Body of pancreas (tissue), 4 donors: Measurements from ENCODE around the gene L3MBTL2.

Experiments
- POLR2A ChIP-seq, 3 donors: fragments of 450-650 bp; IDR thresholded peaks; one replicate each; pipeline ENCODE4 v1.6.1; 2016; ENCODE audit warnings: antibody characterized with exemption in 3 of 3, mild to moderate bottlenecking in 2 of 3
- TF ChIP-seq, protein P1 (sequence below), 7 experiments: fragments of 450-650 bp in 4 of 7; fragments of 200-600 bp in 3 of 7; sonication (generic) in 3 of 7; IDR thresholded peaks; one replicate each; pipeline ENCODE4 v1.5.1; 2016 to 2019; ENCODE audit warnings: antibody characterized with exemption in 7 of 7

DNA sequence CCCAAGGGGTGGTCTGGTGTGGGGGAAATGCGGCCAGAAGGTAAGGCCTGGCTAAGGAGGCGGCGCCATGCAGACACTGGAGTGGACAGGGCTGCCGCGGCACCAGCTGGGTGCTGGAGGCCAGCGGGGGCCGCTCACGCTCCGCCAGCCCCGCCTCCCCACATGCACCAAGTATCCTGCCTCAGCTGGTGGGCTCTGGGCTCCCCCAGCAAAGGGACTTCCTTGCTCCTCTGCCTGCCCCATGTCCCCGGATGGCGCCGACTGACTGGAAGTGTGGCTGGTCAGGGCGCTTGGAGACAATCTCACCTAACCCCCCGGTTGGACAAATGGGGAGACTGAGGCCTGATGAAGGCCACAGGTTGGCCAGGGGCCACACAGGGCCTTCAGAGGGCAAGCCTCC is 43.2 kb downstream of the L3MBTL2 start:
- no peak for TF ChIP-seq POLR2A (IDR thresholded peaks at IDR 0.05)
- TF ChIP-seq, protein P1, sequence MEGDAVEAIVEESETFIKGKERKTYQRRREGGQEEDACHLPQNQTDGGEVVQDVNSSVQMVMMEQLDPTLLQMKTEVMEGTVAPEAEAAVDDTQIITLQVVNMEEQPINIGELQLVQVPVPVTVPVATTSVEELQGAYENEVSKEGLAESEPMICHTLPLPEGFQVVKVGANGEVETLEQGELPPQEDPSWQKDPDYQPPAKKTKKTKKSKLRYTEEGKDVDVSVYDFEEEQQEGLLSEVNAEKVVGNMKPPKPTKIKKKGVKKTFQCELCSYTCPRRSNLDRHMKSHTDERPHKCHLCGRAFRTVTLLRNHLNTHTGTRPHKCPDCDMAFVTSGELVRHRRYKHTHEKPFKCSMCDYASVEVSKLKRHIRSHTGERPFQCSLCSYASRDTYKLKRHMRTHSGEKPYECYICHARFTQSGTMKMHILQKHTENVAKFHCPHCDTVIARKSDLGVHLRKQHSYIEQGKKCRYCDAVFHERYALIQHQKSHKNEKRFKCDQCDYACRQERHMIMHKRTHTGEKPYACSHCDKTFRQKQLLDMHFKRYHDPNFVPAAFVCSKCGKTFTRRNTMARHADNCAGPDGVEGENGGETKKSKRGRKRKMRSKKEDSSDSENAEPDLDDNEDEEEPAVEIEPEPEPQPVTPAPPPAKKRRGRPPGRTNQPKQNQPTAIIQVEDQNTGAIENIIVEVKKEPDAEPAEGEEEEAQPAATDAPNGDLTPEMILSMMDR (IDR thresholded peaks at IDR 0.05), result no peak
